HepG2 (cell line): ENCODE results near the gene STIM1. TPM values are rescaled to one million over a fixed set of nuclear protein-coding genes. Genes with fewer than 3 reads are reported as not detected.

Experiments
- ATAC-seq: fragments of 200-7000 bp; cut with Tn5 transposase; 3 replicates; pipeline ENCODE4 v1.9.1; 2020; ENCODE audit warnings: mild to moderate bottlenecking, moderate library complexity
- BruUV-seq: library from RNA; stranded (reverse); fragments of 400-500 nt; replicated peaks from 2 replicates; lab custom pipeline; 2021; lab: Mats Ljungman, UMichigan
- CTCF ChIA-PET: fragments of 300-600 bp; formaldehyde crosslinking; extraction: SDS; loops from one replicate; lab custom pipeline; 2021; ENCODE audit warnings: low total read pairs, inconsistent platforms, low intra/inter-chr PET ratio; lab: Yijun Ruan, JAX
- POLR2A ChIA-PET: fragments of 350-600 bp; sonication (Branson Sonifier 250); formaldehyde crosslinking; loops from one replicate; lab custom pipeline; 2020; ENCODE audit warnings: antibody characterized with exemption, inconsistent platforms; lab: Yijun Ruan, JAX
- DNase-seq: peaks from one replicate; pipeline ENCODE4 v3.0.0-alpha.2; 2015; ENCODE audit warnings: low spot score
- FAIRE-seq: peaks from 3 replicates; lab custom pipeline; 2011; peaks lifted over from hg19 to GRCh38; lab: Jason Lieb, UNC
- H2AFZ ChIP-seq: one replicate; pipeline ENCODE4 v1.6.1; 2011; ENCODE audit warnings: low read length, inconsistent platforms
- H3K27ac ChIP-seq: fragments of 300-600 bp; 3 replicates; pipeline ENCODE4 v1.8.0; 2011; ENCODE audit warnings: mixed run types, mild to moderate bottlenecking, mixed read lengths, low read length, inconsistent platforms; ENCODE audit not compliant: insufficient read depth; ENCODE audit errors: extremely low read length
- H3K27me3 ChIP-seq, 2 experiments: fragments of 200-600 bp in 1 of 2; 2 replicates in 1 of 2; 3 replicates in 1 of 2; pipeline versions ENCODE4 v1.6.0 to v1.8.0; 2011; ENCODE audit warnings: low read length in 2 of 2, mild to moderate bottlenecking in 2 of 2, moderate library complexity in 2 of 2, inconsistent platforms in 1 of 2; ENCODE audit not compliant: insufficient read depth in 2 of 2, control insufficient read depth in 1 of 2
- H3K36me3 ChIP-seq, 2 experiments: fragments of 200-600 bp in 1 of 2; replicated peaks in 1 of 2; 2 replicates in 1 of 2; 3 replicates in 1 of 2; pipeline versions ENCODE4 v1.5.1 to v1.8.0; 2011; ENCODE audit warnings: low read length in 2 of 2, inconsistent platforms in 1 of 2; ENCODE audit not compliant: insufficient read depth in 2 of 2, control insufficient read depth in 1 of 2
- H3K4me1 ChIP-seq: 2 replicates; pipeline ENCODE4 v1.5.1; 2012; ENCODE audit warnings: low read length, inconsistent platforms; ENCODE audit not compliant: insufficient read depth
- H3K4me2 ChIP-seq: 2 replicates; pipeline ENCODE4 v1.6.0; 2011; ENCODE audit warnings: low read depth, low read length, inconsistent platforms
- H3K4me3 ChIP-seq, 3 experiments: fragments of 200-600 bp in 1 of 3; sonication (generic), shearing (Covaris generic) in 1 of 3; replicated peaks in 1 of 3; 2 replicates each; pipeline ENCODE4 v1.5.1; 2011 to 2016; ENCODE audit warnings: low read length in 3 of 3, inconsistent platforms in 2 of 3, low read depth in 2 of 3, mild to moderate bottlenecking in 2 of 3, control low read depth in 1 of 3, mixed read lengths in 1 of 3; ENCODE audit not compliant: insufficient read depth in 1 of 3
- H3K79me2 ChIP-seq: one replicate; pipeline ENCODE4 v1.6.1; 2011; ENCODE audit warnings: low read length, inconsistent platforms; ENCODE audit not compliant: insufficient read depth
- H3K9ac ChIP-seq: 2 replicates; pipeline ENCODE4 v1.6.0; 2011; ENCODE audit warnings: mild to moderate bottlenecking, low read depth, low read length, inconsistent platforms; ENCODE audit not compliant: insufficient read depth
- H3K9me3 ChIP-seq: 2 replicates; pipeline ENCODE4 v1.5.1; 2012; ENCODE audit warnings: mild to moderate bottlenecking, low read length
- H4K20me1 ChIP-seq: 2 replicates; pipeline ENCODE4 v1.6.0; 2011; ENCODE audit warnings: inconsistent platforms, mild to moderate bottlenecking, low read length, moderate library complexity; ENCODE audit not compliant: insufficient read depth
- AGO1 ChIP-seq: fragments of 200-400 bp; formaldehyde crosslinking; IDR thresholded peaks from 2 replicates; pipeline ENCODE4 v1.6.1; 2017; ENCODE audit warnings: mild to moderate bottlenecking, low read depth, low read length, moderate library complexity; ENCODE audit not compliant: poor library complexity, severe bottlenecking
- MAZ ChIP-seq, 2 experiments: sonication (generic) in 1 of 2; formaldehyde crosslinking in 1 of 2; IDR thresholded peaks; 2 replicates each; pipeline versions ENCODE4 v1.5.0 to v1.6.1; 2012 to 2020; ENCODE audit warnings: low read depth in 2 of 2, mild to moderate bottlenecking in 2 of 2, borderline replicate concordance in 1 of 2, improper control_type of control experiment in 1 of 2, low read length in 1 of 2, missing genetic modification reagents in 1 of 2, moderate library complexity in 1 of 2
- MTA1 ChIP-seq: sonication (generic); formaldehyde crosslinking; IDR thresholded peaks from 2 replicates; pipeline ENCODE4 v1.4.0; 2020; ENCODE audit warnings: missing genetic modification reagents, mild to moderate bottlenecking, borderline replicate concordance
- WGBS: methylation state at CpG from one replicate; pipeline ENCODE4 v1.1.6; 2017; ENCODE audit warnings: low lambda C conversion rate; 5-methylcytosine and 5-hydroxymethylcytosine counted together
- in situ Hi-C: cut with HindIII; loops from 2 replicates; pipeline ENCODE4 v1.10.0; 2017; ENCODE audit warnings: low pct_unique_long_range_greater_than_20kb; ENCODE audit not compliant: extremely low pct_ligation_motif_present
- intact Hi-C: fragments of 100-400 bp; cut with micrococcal nuclease; formaldehyde crosslinking; loops from one replicate; pipeline ENCODE4 v1.10.0; 2022; ENCODE audit not compliant: unreplicated experiment
- polyA plus RNA-seq, 8 experiments: library from polyadenylated mRNA; depleted of rRNA in 3 of 8; stranded (reverse) in 7 of 8; unstranded in 1 of 8; fragments of >200 nt; fragmentation: Illumina TruSeq in 4 of 8; extraction: Trizol in 4 of 8; gene quantifications; 2 replicates each; pipeline versions ENCODE4 v1.2.1 to v1.2.3, GENCODE V29; 2011 to 2016; ENCODE audit warnings: low read depth in 4 of 8, missing spikeins in 1 of 8, mixed read lengths in 1 of 8; ENCODE audit not compliant: insufficient read depth in 1 of 8
- total RNA-seq, 5 experiments: library from RNA; depleted of rRNA; stranded (reverse); fragments of >200 nt; fragmentation: Illumina TruSeq; extraction: Trizol; gene quantifications; 2 replicates each; pipeline ENCODE4 v1.2.3, GENCODE V29; 2016; ENCODE audit warnings: low read depth in 1 of 5
- TF ChIP-seq, protein P1 (sequence below): sonication (generic); formaldehyde crosslinking; IDR thresholded peaks from 2 replicates; pipeline ENCODE4 v1.4.0; 2020; ENCODE audit warnings: mild to moderate bottlenecking, low read depth, missing genetic modification reagents

Gene STIM1
- total and polyA plus RNA-seq, 2 of the 13 experiments (the other 11 are each of a cell fraction or from before 2014, with no cell fraction given), result 19.2 to 28.5 TPM

DNA sequence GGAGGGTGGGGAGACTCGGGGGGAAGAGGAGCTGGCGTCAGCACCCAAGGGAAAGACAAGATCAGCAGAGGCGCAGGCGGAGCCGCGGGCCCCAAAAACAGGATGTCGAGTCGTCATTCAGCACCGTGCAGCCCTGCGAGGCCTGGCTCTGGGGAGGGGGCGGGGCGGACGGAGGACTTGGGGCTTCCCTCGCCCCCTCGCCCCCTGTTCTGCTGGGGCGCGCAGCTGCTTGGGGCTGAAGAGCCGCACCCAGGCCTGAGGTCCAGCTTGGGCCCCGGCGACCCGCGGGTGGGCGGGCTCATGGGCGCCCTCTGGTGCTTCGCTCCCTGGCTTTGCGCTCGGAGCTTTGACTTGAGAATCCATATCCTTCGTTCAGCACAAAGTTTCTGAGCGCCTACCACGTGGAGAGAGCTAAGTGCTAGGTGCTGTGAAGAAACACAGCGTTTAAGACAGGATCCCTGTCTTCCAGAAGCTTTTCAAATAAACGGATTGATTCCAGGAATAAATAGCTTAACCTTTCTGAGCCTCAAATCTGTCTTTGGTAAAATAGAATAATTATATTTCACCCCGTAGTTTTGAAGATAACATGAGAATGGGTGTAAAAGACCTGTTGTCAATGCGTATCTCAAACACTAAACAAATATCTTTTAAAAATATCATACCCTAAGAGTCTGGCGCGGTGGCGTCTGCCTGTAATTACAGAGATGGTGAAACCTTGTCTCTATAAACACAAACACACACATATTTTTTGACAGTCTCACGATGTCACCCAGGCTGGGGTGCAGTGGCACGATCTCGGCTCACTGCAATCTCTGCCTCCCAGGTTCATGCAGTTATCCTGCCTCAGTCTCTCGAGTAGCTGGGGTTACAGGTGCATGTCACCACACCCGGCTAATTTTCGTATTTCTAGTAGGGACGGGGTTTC is 13.8 kb upstream of the STIM1 start (continued):
- TF ChIP-seq MAZ (IDR thresholded peaks at IDR 0.05; ENCODE audit: borderline replicate concordance, low read depth, low read length) (peak; percentile 52; the same call in 1 of the 2 replicates), MAZ (CRISPR knock-in tag; IDR thresholded peaks at IDR 0.05; ENCODE audit: low read depth) (peak; percentile 28; the same call in 1 of the 2 replicates), MTA1 (no peak; the same call in 1 of the 2 replicates)
- TF ChIP-seq, protein P1, sequence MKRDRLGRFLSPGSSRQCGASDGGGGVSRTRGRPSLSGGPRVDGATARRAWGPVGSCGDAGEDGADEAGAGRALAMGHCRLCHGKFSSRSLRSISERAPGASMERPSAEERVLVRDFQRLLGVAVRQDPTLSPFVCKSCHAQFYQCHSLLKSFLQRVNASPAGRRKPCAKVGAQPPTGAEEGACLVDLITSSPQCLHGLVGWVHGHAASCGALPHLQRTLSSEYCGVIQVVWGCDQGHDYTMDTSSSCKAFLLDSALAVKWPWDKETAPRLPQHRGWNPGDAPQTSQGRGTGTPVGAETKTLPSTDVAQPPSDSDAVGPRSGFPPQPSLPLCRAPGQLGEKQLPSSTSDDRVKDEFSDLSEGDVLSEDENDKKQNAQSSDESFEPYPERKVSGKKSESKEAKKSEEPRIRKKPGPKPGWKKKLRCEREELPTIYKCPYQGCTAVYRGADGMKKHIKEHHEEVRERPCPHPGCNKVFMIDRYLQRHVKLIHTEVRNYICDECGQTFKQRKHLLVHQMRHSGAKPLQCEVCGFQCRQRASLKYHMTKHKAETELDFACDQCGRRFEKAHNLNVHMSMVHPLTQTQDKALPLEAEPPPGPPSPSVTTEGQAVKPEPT (CRISPR knock-in tag), result no peak

DNA sequence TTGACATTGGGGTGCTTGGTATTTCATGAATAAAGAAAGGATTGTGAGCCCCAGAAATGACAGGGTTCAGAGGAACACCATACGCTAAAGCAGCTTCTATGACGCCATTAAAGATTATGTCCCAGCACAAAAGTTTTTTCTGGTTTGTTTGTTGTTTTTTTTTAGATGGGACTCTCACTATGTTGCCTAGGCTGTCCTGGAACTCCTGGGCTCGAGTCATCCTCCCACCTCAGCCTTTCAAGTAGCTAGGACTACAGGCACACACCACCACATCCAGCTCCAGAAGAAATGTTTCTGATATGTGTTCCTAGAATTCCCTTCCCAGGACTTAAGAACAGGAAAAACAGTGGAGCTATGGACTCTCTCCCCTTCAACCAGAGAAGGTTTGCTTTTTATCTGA is 12.1 kb upstream of the STIM1 start:
- FAIRE-seq (no peak), ATAC-seq (no peak), DNase-seq (no peak)
- CTCF ChIA-PET, result no interaction called here
- Histone ChIP-seq H3K4me2 (no peak overlapping the region), H3K9me3 (no peaks in the 10 kb centered on the region), H3K9ac (no peak overlapping the region), H3K4me1 (peaks cover 40% of the 10 kb centered on the region), H3K27me3 (no peaks in the 10 kb centered on the region; a peak in 1 of 5 replicates), H3K27ac (no peak overlapping the region), H4K20me1 (peaks cover 5% of the 10 kb centered on the region; the same call in 1 of the 2 replicates), H3K4me3 (no peak overlapping the region), H2AFZ (no peak overlapping the region), H3K36me3 (no peaks in the 10 kb centered on the region; a peak in 1 of 5 replicates), H3K79me2 (peaks cover 14% of the 10 kb centered on the region)
- WGBS, result 45% methylated on average over 3 of the region's 3 CpGs
- no peak for TF ChIP-seq AGO1
- intact Hi-C loops (no loop called here), in situ Hi-C loops (no loop called here)
- POLR2A ChIA-PET, result interaction anchor here (4.8 kb wide), 1 partner anchor 12 kb away, joined by 42 read pairs; the partner anchor contains the start of gene STIM1
- no TSS peak for BruUV-seq
